A549 (cell line): ENCODE data around the gene CHID1. TPM values are rescaled to one million over a fixed set of nuclear protein-coding genes. Genes with fewer than 3 reads are reported as not detected.

Experiments
- ATAC-seq, 2 experiments: fragments of 200-7000 bp in 1 of 2; fragments of >200 bp in 1 of 2; cut with Nextera tagmentation in 1 of 2; cut with Tn5 transposase in 1 of 2; 3 replicates each; pipeline versions ENCODE4 v1.8.0 to v1.9.1; 2018 to 2020; ENCODE audit warnings: mild to moderate bottlenecking in 1 of 2, moderate library complexity in 1 of 2
- CTCF ChIA-PET: fragments of 300-600 bp; sonication (Branson Sonifier 250); formaldehyde crosslinking; extraction: SDS; loops from one replicate; lab custom pipeline; 2021; ENCODE audit warnings: antibody characterized with exemption, inconsistent platforms; lab: Yijun Ruan, JAX
- POLR2A ChIA-PET: fragments of 350-600 bp; formaldehyde crosslinking; extraction: SDS; loops from one replicate; lab custom pipeline; 2021; ENCODE audit warnings: antibody characterized with exemption, inconsistent platforms; lab: Yijun Ruan, JAX
- DNase-seq, 2 experiments: peaks; one replicate each; pipeline versions ENCODE4 v3.0.0 to v3.0.0-alpha.2; 2011 to 2016; ENCODE audit warnings: low read depth in 1 of 2, low spot score in 1 of 2
- FAIRE-seq: peaks from 2 replicates; lab custom pipeline; 2011; peaks lifted over from hg19 to GRCh38; lab: Jason Lieb, UNC
- H3K27ac ChIP-seq, 2 experiments: fragments of >200 bp; sonication (Bioruptor Twin); formaldehyde crosslinking; 3 replicates each; pipeline ENCODE4 v1.5.1; 2016 to 2017
- H3K4me1 ChIP-seq: fragments of >200 bp; sonication (Bioruptor Twin); formaldehyde crosslinking; 3 replicates; pipeline ENCODE4 v1.6.1; 2016
- H3K4me2 ChIP-seq: fragments of >200 bp; sonication (Bioruptor Twin); formaldehyde crosslinking; 3 replicates; pipeline ENCODE4 v1.6.1; 2016
- H3K4me3 ChIP-seq: fragments of >200 bp; sonication (Bioruptor Twin); formaldehyde crosslinking; 3 replicates; pipeline ENCODE4 v1.5.1; 2016
- H3K9me3 ChIP-seq: fragments of >200 bp; sonication (Bioruptor Twin); formaldehyde crosslinking; 3 replicates; pipeline ENCODE4 v1.6.1; 2016
- BHLHE40 ChIP-seq: IDR thresholded peaks from 2 replicates; pipeline ENCODE4 v1.6.1; 2012; ENCODE audit warnings: low read depth, low read length, inconsistent platforms
- CBX2 ChIP-seq: fragments of 200-600 bp; sonication (generic); IDR thresholded peaks from 2 replicates; pipeline ENCODE4 v1.6.1; 2016; ENCODE audit warnings: low read depth, mild to moderate bottlenecking, borderline replicate concordance
- CHD2 ChIP-seq: fragments of 150-350 bp; IDR thresholded peaks from 2 replicates; pipeline ENCODE4 v1.6.1; 2014; ENCODE audit warnings: low read length; ENCODE audit not compliant: partially characterized antibody
- CHD4 ChIP-seq: fragments of 200-600 bp; sonication (generic); IDR thresholded peaks from 2 replicates; pipeline ENCODE4 v1.6.1; 2016; ENCODE audit warnings: antibody characterized with exemption, mild to moderate bottlenecking, borderline replicate concordance
- CTCF ChIP-seq: fragments of >200 bp; sonication (Bioruptor Twin); formaldehyde crosslinking; IDR thresholded peaks from 3 replicates; pipeline ENCODE4 v1.5.1; 2016
- E2F6 ChIP-seq: IDR thresholded peaks from 2 replicates; pipeline ENCODE4 v1.6.1; 2012; ENCODE audit warnings: low read depth, borderline replicate concordance
- EHF ChIP-seq: fragments of 250-450 bp; sonication (Bioruptor Pico); IDR thresholded peaks from 2 replicates; pipeline ENCODE4 v1.5.0; 2020; ENCODE audit warnings: mild to moderate bottlenecking
- ELK1 ChIP-seq: fragments of 150-350 bp; IDR thresholded peaks from 2 replicates; pipeline ENCODE4 v1.6.1; 2014; ENCODE audit warnings: low read depth, mild to moderate bottlenecking, low read length
- FOSB ChIP-seq: fragments of 250-450 bp; sonication (Bioruptor Pico); IDR thresholded peaks from 2 replicates; pipeline ENCODE4 v1.5.0; 2020; ENCODE audit warnings: mild to moderate bottlenecking, moderate library complexity
- HDAC2 ChIP-seq: fragments of 200-600 bp; sonication (generic); IDR thresholded peaks from 2 replicates; pipeline ENCODE4 v1.6.1; 2016
- HES2 ChIP-seq: fragments of >200 bp; sonication (Bioruptor Twin); formaldehyde crosslinking; IDR thresholded peaks from 2 replicates; pipeline ENCODE4 v1.6.1; 2016
- HEYL ChIP-seq: fragments of 250-450 bp; sonication (Bioruptor Pico); IDR thresholded peaks from 2 replicates; pipeline ENCODE4 v1.8.0; 2021; ENCODE audit warnings: mild to moderate bottlenecking, moderate library complexity
- JUN ChIP-seq, 2 experiments: fragments of >200 bp; sonication (Bioruptor Twin); formaldehyde crosslinking; IDR thresholded peaks; 2 replicates in 1 of 2; 3 replicates in 1 of 2; pipeline ENCODE4 v1.6.1; 2016 to 2017
- KDM1A ChIP-seq: fragments of 200-600 bp; sonication (generic); IDR thresholded peaks from 2 replicates; pipeline ENCODE4 v1.6.1; 2016; ENCODE audit warnings: low read depth, mild to moderate bottlenecking
- KDM5A ChIP-seq: fragments of 200-600 bp; sonication (generic); IDR thresholded peaks from 2 replicates; pipeline ENCODE4 v1.6.1; 2016; ENCODE audit warnings: antibody characterized with exemption, mild to moderate bottlenecking
- MYC ChIP-seq: IDR thresholded peaks from 2 replicates; pipeline ENCODE4 v1.6.1; 2012; ENCODE audit warnings: mild to moderate bottlenecking, inconsistent platforms, low read length, improper control_type of control experiment, borderline replicate concordance
- PHF8 ChIP-seq: fragments of 200-600 bp; sonication (generic); IDR thresholded peaks from 2 replicates; pipeline ENCODE4 v1.6.1; 2016; ENCODE audit warnings: low read depth, mild to moderate bottlenecking, antibody characterized with exemption, moderate library complexity, borderline replicate concordance
- POLR2AphosphoS2 ChIP-seq: conservative IDR thresholded peaks from 2 replicates; pipeline ENCODE4 v1.6.1; 2012; ENCODE audit warnings: low read length, improper control_type of control experiment, inconsistent platforms
- RARB ChIP-seq: fragments of 250-450 bp; sonication (Bioruptor Pico); IDR thresholded peaks from 2 replicates; pipeline ENCODE4 v1.8.0; 2021; ENCODE audit warnings: mild to moderate bottlenecking, moderate library complexity
- RFX5 ChIP-seq: fragments of 450-650 bp; IDR thresholded peaks from 2 replicates; pipeline ENCODE4 v1.7.1; 2014; ENCODE audit warnings: antibody characterized with exemption, mild to moderate bottlenecking, moderate library complexity
- TFCP2L1 ChIP-seq: fragments of 250-450 bp; sonication (Bioruptor Pico); IDR thresholded peaks from 2 replicates; pipeline ENCODE4 v1.5.0; 2021; ENCODE audit warnings: mild to moderate bottlenecking
- TP53 ChIP-seq: fragments of 250-450 bp; sonication (Bioruptor Pico); IDR thresholded peaks from 2 replicates; pipeline ENCODE4 v1.5.0; 2021; ENCODE audit warnings: mild to moderate bottlenecking, moderate library complexity
- ZSCAN20 ChIP-seq: fragments of 250-450 bp; sonication (Bioruptor Pico); IDR thresholded peaks from 2 replicates; pipeline ENCODE4 v1.8.0; 2022; ENCODE audit warnings: mild to moderate bottlenecking, moderate library complexity
- WGBS: methylation state at CpG from one replicate; pipeline ENCODE4 v1.1.6; 2017; ENCODE audit errors: missing lambda C conversion rate; 5-methylcytosine and 5-hydroxymethylcytosine counted together
- polyA plus RNA-seq, 4 experiments: library from polyadenylated mRNA; depleted of rRNA in 3 of 4; stranded (reverse); fragments of >200 nt; fragmentation: RNase III in 1 of 4; extraction: RNeasy Plus Mini Kit Qiagen cat#74134 plus additional on column Dnase treatment in 1 of 4; gene quantifications; 2 replicates in 3 of 4; 3 replicates in 1 of 4; pipeline ENCODE4 v1.2.3, GENCODE V29; 2011 to 2017

Gene CHID1
- polyA plus RNA-seq, 2 of the 4 experiments (the other 2 are of a cell fraction): 53.8 to 70.6 TPM

GRCh38 chr11:901452-902061 lies 9.1 kb downstream of the CHID1 start:
- DNase-seq (no peak), FAIRE-seq (no peak), ATAC-seq (no peak)
- no peaks in the 10 kb centered on the region for H3K4me1 ChIP-seq
- H3K27ac ChIP-seq: no peak overlapping the region
- no peak overlapping the region for H3K4me2 ChIP-seq
- 87% methylated on average over 19 of the region's 19 CpGs for WGBS
- no peaks in the 10 kb centered on the region for H3K9me3 ChIP-seq
- POLR2A ChIA-PET: no interaction called here
- TF ChIP-seq TFCP2L1: no peak
- TF ChIP-seq TP53 (CRISPR knock-in tag): no peak
- no peak for TF ChIP-seq JUN (IDR thresholded peaks at IDR 0.05)
- no peak for TF ChIP-seq RARB (CRISPR knock-in tag)
- no peak for TF ChIP-seq BHLHE40
- no peak for TF ChIP-seq RFX5
- no peak for TF ChIP-seq CHD2
- TF ChIP-seq E2F6: no peak
- TF ChIP-seq FOSB (CRISPR knock-in tag): no peak
- no peak for TF ChIP-seq CTCF
- no peak overlapping the region for H3K4me3 ChIP-seq
- CTCF ChIA-PET: no interaction called here

GRCh38 chr11:900545-900944 lies 10.1 kb downstream of the CHID1 start:
- DNase-seq (no peak), FAIRE-seq (no peak), ATAC-seq (no peak)
- TF ChIP-seq MYC: no peak
- TF ChIP-seq EHF (CRISPR knock-in tag): no peak
- TF ChIP-seq HDAC2: no peak
- TF ChIP-seq KDM1A: no peak
- H3K4me2 ChIP-seq: no peak overlapping the region
- H3K4me3 ChIP-seq: no peak overlapping the region
- no peaks in the 10 kb centered on the region for H3K4me1 ChIP-seq
- ChIA-PET POLR2A (no interaction called here), CTCF (interaction anchor here (0.6 to 1.0 kb wide), 3 partner anchors 25 to 134 kb away, joined by 3 read pairs; partner anchors contain the start of gene AP2A2)
- H3K27ac ChIP-seq: no peak overlapping the region
- 83% methylated on average over 6 of the region's 7 CpGs for WGBS
- no peaks in the 10 kb centered on the region for H3K9me3 ChIP-seq

- WGBS: 84% methylated on average over 10 of the region's 11 CpGs
- no peaks in the 10 kb centered on the region for H3K4me1 ChIP-seq
- H3K4me2 ChIP-seq: no peak overlapping the region
- DNase-seq (no peak), FAIRE-seq (no peak), ATAC-seq (no peak)
- H3K9me3 ChIP-seq: no peaks in the 10 kb centered on the region
- CTCF ChIA-PET: interaction anchor here (1.0 to 2.2 kb wide), 4 partner anchors 21 to 155 kb away, joined by 3 to 20 read pairs (median 6); partner anchors contain the start of gene AP2A2
- H3K4me3 ChIP-seq: no peak overlapping the region
- TF ChIP-seq PHF8 (no peak), CHD4 (no peak), ELK1 (no peak), ZSCAN20 (CRISPR knock-in tag) (no peak), JUN (IDR thresholded peaks at IDR 0.05) (no peak), RFX5 (no peak), KDM5A (no peak), CBX2 (no peak), EHF (CRISPR knock-in tag) (no peak), POLR2AphosphoS2 (no peak), HES2 (no peak), HEYL (CRISPR knock-in tag) (no peak)
- H3K27ac ChIP-seq: no peak overlapping the region
- POLR2A ChIA-PET: no interaction called here
These were observed 10.9 kb downstream of the CHID1 start for GRCh38 chr11:899724-900123.
